Measurements from ENCODE around the gene LIFR. TPM values are rescaled to one million over a fixed set of nuclear protein-coding genes. Genes with fewer than 3 reads are reported as not detected.

Gene LIFR
- total RNA-seq, 6 donors from 2014 or later, result 69.1 to 103 (median 85.8) TPM

- H3K27me3 ChIP-seq, result no peaks in the 10 kb centered on the region
- ATAC-seq (ENCODE audit: low FRiP score in 2 of 2), result no peak
- H3K4me3 ChIP-seq, result no peak overlapping the region
These were observed 22.9 kb downstream of the LIFR start for GRCh38 chr5:38533286-38534155.

GRCh38 chr5:38532165-38532669 is 24.2 kb downstream of the LIFR start:
- H3K4me3 ChIP-seq, result no peak overlapping the region

More at GRCh38 chr5:38533286-38534155, 22.9 kb downstream of the LIFR start:
- Histone ChIP-seq H3K36me3 (no peaks in the 10 kb centered on the region), H3K9me3 (no peaks in the 10 kb centered on the region), H3K4me1 (peaks cover 16 to 67% (median 46%) of the 10 kb centered on the region in 4 donors), H3K27ac (peak overlapping the region; percentile 0 to 43 (median 33))
- no peak for DNase-seq
- WGBS, 2 donors, result 55 to 58% methylated on average over 8 of the region's 8 CpGs
- no peak for TF ChIP-seq EP300 (IDR thresholded peaks at IDR 0.05)
- no peak for TF ChIP-seq POLR2AphosphoS5 (IDR thresholded peaks at IDR 0.05)
- TF ChIP-seq POLR2A (IDR thresholded peaks at IDR 0.05), result no peak
- TF ChIP-seq CTCF (IDR thresholded peaks at IDR 0.05), result no peak

GRCh38 chr5:38531518-38531917 is 24.9 kb downstream of the LIFR start:
- no peak for DNase-seq
- no peaks in the 10 kb centered on the region for H3K9me3 ChIP-seq
- H3K27me3 ChIP-seq, result no peaks in the 10 kb centered on the region
- ATAC-seq (ENCODE audit: low FRiP score in 2 of 2), result no peak
- H3K27ac ChIP-seq, result peak overlapping the region in 1 of 4 donors; percentile 37
- TF ChIP-seq CTCF (IDR thresholded peaks at IDR 0.05) (no peak), POLR2A (IDR thresholded peaks at IDR 0.05) (no peak), POLR2AphosphoS5 (IDR thresholded peaks at IDR 0.05) (no peak), EP300 (IDR thresholded peaks at IDR 0.05) (no peak)
- H3K4me3 ChIP-seq, result no peak overlapping the region
- H3K4me1 ChIP-seq, result peaks cover 18 to 59% (median 40%) of the 10 kb centered on the region in 4 donors
- peaks cover 0 to 11% (median 1%) of the 10 kb centered on the region in 4 donors for H3K36me3 ChIP-seq
- 63 to 67% methylated on average over 3 of the region's 3 CpGs for whole genome bisulfite sequencing, 2 donors

More at GRCh38 chr5:38532165-38532669, 24.2 kb downstream of the LIFR start:
- WGBS, 2 donors, result 52 to 71% methylated on average over 8 to 9 of the region's 9 CpGs
- ATAC-seq (ENCODE audit: low FRiP score in 2 of 2) (no peak), DNase-seq (no peak)
- Histone ChIP-seq H3K9me3 (no peaks in the 10 kb centered on the region), H3K27me3 (no peaks in the 10 kb centered on the region), H3K4me1 (peaks cover 25 to 66% (median 45%) of the 10 kb centered on the region in 4 donors), H3K36me3 (peaks cover 0 to 4% (median 0%) of the 10 kb centered on the region in 4 donors), H3K27ac (peak overlapping the region in 2 of 4 donors; percentile 37 to 59)
- TF ChIP-seq POLR2A (IDR thresholded peaks at IDR 0.05) (no peak), CTCF (IDR thresholded peaks at IDR 0.05) (no peak), EP300 (IDR thresholded peaks at IDR 0.05) (no peak)

GRCh38 chr5:38529955-38530646 is 26.3 kb downstream of the LIFR start:
- WGBS, 2 donors, result 62 to 72% methylated on average over 4 of the region's 4 CpGs
- Histone ChIP-seq H3K9me3 (no peaks in the 10 kb centered on the region), H3K27ac (peak overlapping the region in 1 of 4 donors; percentile 37), H3K36me3 (peaks cover 0 to 22% (median 1%) of the 10 kb centered on the region in 4 donors), H3K4me1 (peaks cover 18 to 46% (median 30%) of the 10 kb centered on the region in 4 donors), H3K4me3 (no peak overlapping the region), H3K27me3 (no peaks in the 10 kb centered on the region)
- TF ChIP-seq CTCF (IDR thresholded peaks at IDR 0.05) (no peak), POLR2A (IDR thresholded peaks at IDR 0.05) (no peak), POLR2AphosphoS5 (IDR thresholded peaks at IDR 0.05) (no peak), EP300 (IDR thresholded peaks at IDR 0.05) (no peak)
- no peak for DNase-seq
- ATAC-seq (ENCODE audit: low FRiP score in 2 of 2), result no peak
